ENCODE data around the gene AMN. TPM values are rescaled to one million over a fixed set of nuclear protein-coding genes. Genes with fewer than 3 reads are reported as not detected.
"Not testable (repeated sequence)": the region's sequence is repeated elsewhere in the genome, so short reads cannot be mapped to it uniquely, and the experiment has no call there.

Gene AMN
- total RNA-seq (2014; rRNA removed; shearing (Covaris generic)) (not detected in 2 replicates), polyA plus RNA-seq (2016; fragmentation: Nextera tagmentation; extraction: Ambion mirVana) (not detected in 2 replicates)

GRCh38 chr14:102922490-102923200 is at the start of gene AMN:
Gene AMN, plus strand, starts transcription at chr14:102922663. Its CDS starts 26 bp downstream, at chr14:102922689.
- no peaks in the 10 kb centered on the region for H4K20me1 ChIP-seq (ENCODE audit: insufficient read depth)
- no peaks in the 10 kb centered on the region for H3K9me3 ChIP-seq (ENCODE audit: low read depth)
- H3K36me3 ChIP-seq (ENCODE audit: low read depth): no peaks in the 10 kb centered on the region
- H3K4me1 ChIP-seq (ENCODE audit: insufficient read depth): no peaks in the 10 kb centered on the region
- H3K9ac ChIP-seq: no peak within 1 kb of the TSS
- H3K27me3 ChIP-seq (replicated peaks; ENCODE audit: insufficient read depth): peaks cover 30% of the 10 kb centered on the region
- TF ChIP-seq EZH2phosphoT487 (IDR thresholded peaks at IDR 0.05; ENCODE audit: insufficient read depth, low read depth) (no peak), EZH2 (IDR thresholded peaks at IDR 0.05; ENCODE audit: insufficient read depth, poor library complexity, severe bottlenecking) (no peak)
- H2AFZ ChIP-seq: no peak within 1 kb of the TSS
- in situ Hi-C loops (cut with MboI): no loop called here
- no peak within 1 kb of the TSS for H3K27ac ChIP-seq
- DNase-seq: peak; percentile 33
- H3K4me3 ChIP-seq: 0 out of 2 replicates have a peak within 1 kb of the TSS, but pooled peaks have one; percentile 14
- WGBS, 2 experiments (ENCODE audit: low coverage in 1 of 2, low lambda C conversion rate in 2 of 2, missing lambda C conversion rate in 2 of 2): 21 to 25% methylated on average over 36 to 54 of the region's 56 CpGs
- no peaks in the 10 kb centered on the region for H3K9me2 ChIP-seq (ENCODE audit: insufficient read depth)
- H3K4me2 ChIP-seq (ENCODE audit: unreplicated experiment): peak within 1 kb of the TSS; percentile 18
- H3K79me2 ChIP-seq (ENCODE audit: insufficient read depth): no peaks in the 10 kb centered on the region
- no peaks in the 10 kb centered on the region for H3F3A ChIP-seq (ENCODE audit: insufficient read depth)

GRCh38 chr14:102873131-102873530 is 49.3 kb upstream of the AMN start:
- Histone ChIP-seq H2AFZ (no peak overlapping the region), H3K36me3 (ENCODE audit: low read depth) (peaks cover 26% of the 10 kb centered on the region; the same call in 1 of the 2 replicates), H4K20me1 (ENCODE audit: insufficient read depth) (no peaks in the 10 kb centered on the region), H3K9ac (no peak overlapping the region), H3K4me3 (no peak overlapping the region), H3K79me2 (ENCODE audit: insufficient read depth) (peaks cover 4% of the 10 kb centered on the region; the same call in 1 of the 2 replicates), H3K9me2 (ENCODE audit: insufficient read depth) (no peaks in the 10 kb centered on the region), H3K27me3 (replicated peaks; ENCODE audit: insufficient read depth) (no peaks in the 10 kb centered on the region), H3K27ac (no peak overlapping the region), H3K4me2 (ENCODE audit: unreplicated experiment) (no peak overlapping the region), H3F3A (ENCODE audit: insufficient read depth) (no peaks in the 10 kb centered on the region), H3K4me1 (ENCODE audit: insufficient read depth) (no peaks in the 10 kb centered on the region), H3K9me3 (ENCODE audit: low read depth) (no peaks in the 10 kb centered on the region)
- no peak for DNase-seq
- WGBS, 2 experiments (ENCODE audit: low coverage in 1 of 2, low lambda C conversion rate in 2 of 2, missing lambda C conversion rate in 2 of 2): 95 to 97% methylated on average over 7 of the region's 7 CpGs
- in situ Hi-C loops (cut with MboI): no loop called here
- TF ChIP-seq EZH2phosphoT487 (IDR thresholded peaks at IDR 0.05; ENCODE audit: insufficient read depth, low read depth) (no peak), EZH2 (IDR thresholded peaks at IDR 0.05; ENCODE audit: insufficient read depth, poor library complexity, severe bottlenecking) (no peak)

GRCh38 chr14:102873546-102874061 is 48.9 kb upstream of the AMN start:
- in situ Hi-C loops (cut with MboI): no loop called here
- no peak for DNase-seq
- H3K9me2 ChIP-seq (ENCODE audit: insufficient read depth): no peaks in the 10 kb centered on the region
- no peak overlapping the region for H3K27ac ChIP-seq
- peaks cover 4% of the 10 kb centered on the region; the same call in 1 of the 2 replicates for H3K79me2 ChIP-seq (ENCODE audit: insufficient read depth)
- no peaks in the 10 kb centered on the region for H3K27me3 ChIP-seq (replicated peaks; ENCODE audit: insufficient read depth)
- no peak overlapping the region for H3K4me2 ChIP-seq (ENCODE audit: unreplicated experiment)
- H4K20me1 ChIP-seq (ENCODE audit: insufficient read depth): no peaks in the 10 kb centered on the region
- no peaks in the 10 kb centered on the region for H3K9me3 ChIP-seq (ENCODE audit: low read depth)
- H3K4me3 ChIP-seq: no peak overlapping the region
- H3K36me3 ChIP-seq (ENCODE audit: low read depth): peaks cover 26% of the 10 kb centered on the region; the same call in 1 of the 2 replicates
- no peak overlapping the region for H3K9ac ChIP-seq
- 98% methylated on average over 7 of the region's 7 CpGs for WGBS, 2 experiments (ENCODE audit: low coverage in 1 of 2, low lambda C conversion rate in 2 of 2, missing lambda C conversion rate in 2 of 2)
- no peaks in the 10 kb centered on the region for H3K4me1 ChIP-seq (ENCODE audit: insufficient read depth)
- TF ChIP-seq EZH2 (IDR thresholded peaks at IDR 0.05; ENCODE audit: insufficient read depth, poor library complexity, severe bottlenecking) (no peak), EZH2phosphoT487 (IDR thresholded peaks at IDR 0.05; ENCODE audit: insufficient read depth, low read depth) (no peak)
- H2AFZ ChIP-seq: no peak overlapping the region
- H3F3A ChIP-seq (ENCODE audit: insufficient read depth): no peaks in the 10 kb centered on the region

GRCh38 chr14:102875652-102876051 is 46.8 kb upstream of the AMN start:
- Histone ChIP-seq H3K4me3 (no peak overlapping the region), H3K9ac (no peak overlapping the region), H4K20me1 (ENCODE audit: insufficient read depth) (no peaks in the 10 kb centered on the region), H3K4me2 (ENCODE audit: unreplicated experiment) (no peak overlapping the region), H3K79me2 (ENCODE audit: insufficient read depth) (no peaks in the 10 kb centered on the region), H3F3A (ENCODE audit: insufficient read depth) (no peaks in the 10 kb centered on the region), H3K9me2 (ENCODE audit: insufficient read depth) (no peaks in the 10 kb centered on the region), H3K27me3 (replicated peaks; ENCODE audit: insufficient read depth) (no peaks in the 10 kb centered on the region), H3K4me1 (ENCODE audit: insufficient read depth) (no peaks in the 10 kb centered on the region), H3K9me3 (ENCODE audit: low read depth) (no peaks in the 10 kb centered on the region), H3K36me3 (ENCODE audit: low read depth) (peaks cover 26% of the 10 kb centered on the region; the same call in 1 of the 2 replicates), H2AFZ (no peak overlapping the region), H3K27ac (no peak overlapping the region)
- no peak for TF ChIP-seq EZH2 (IDR thresholded peaks at IDR 0.05; ENCODE audit: insufficient read depth, poor library complexity, severe bottlenecking)
- TF ChIP-seq EZH2phosphoT487 (IDR thresholded peaks at IDR 0.05; ENCODE audit: insufficient read depth, low read depth): no peak
- 89 to 100% methylated on average over 2 of the region's 2 CpGs for WGBS, 2 experiments (ENCODE audit: low coverage in 1 of 2, low lambda C conversion rate in 2 of 2, missing lambda C conversion rate in 2 of 2)
- in situ Hi-C loops (cut with MboI): no loop called here
- DNase-seq: no peak

GRCh38 chr14:102877511-102877910 is 45.0 kb upstream of the AMN start:
- H3F3A ChIP-seq (ENCODE audit: insufficient read depth); DNase-seq; H3K27ac ChIP-seq; H3K9ac ChIP-seq; H3K4me1 ChIP-seq (ENCODE audit: insufficient read depth); H3K27me3 ChIP-seq (replicated peaks; ENCODE audit: insufficient read depth); H2AFZ ChIP-seq; H3K4me3 ChIP-seq; in situ Hi-C loops (cut with MboI); H3K4me2 ChIP-seq (ENCODE audit: unreplicated experiment); H3K9me3 ChIP-seq (ENCODE audit: low read depth); H3K79me2 ChIP-seq (ENCODE audit: insufficient read depth); H3K9me2 ChIP-seq (ENCODE audit: insufficient read depth); H4K20me1 ChIP-seq (ENCODE audit: insufficient read depth): not testable (repeated sequence)
- H3K36me3 ChIP-seq (ENCODE audit: low read depth): peaks cover 23% of the 10 kb centered on the region; the same call in 1 of the 2 replicates
- 97 to 98% methylated on average over 10 of the region's 10 CpGs for WGBS, 2 experiments (ENCODE audit: low coverage in 1 of 2, low lambda C conversion rate in 2 of 2, missing lambda C conversion rate in 2 of 2)
